ENCODE results near the gene SEZ6L2.
A peak's percentile ranks its signal among the peaks of the same experiment; 100 is the strongest.
"Not testable (repeated sequence)": the region's sequence is repeated elsewhere in the genome, so short reads cannot be mapped to it uniquely, and the experiment has no call there.

Gene SEZ6L2

GRCh38 chr16:29881050-29881449, 18.3 kb downstream of the SEZ6L2 start:
- no peak for DNase-seq

- no peak for DNase-seq
These were observed 21.2 kb downstream of the SEZ6L2 start for GRCh38 chr16:29878172-29878571.

GRCh38 chr16:29877266-29877961, 21.9 kb downstream of the SEZ6L2 start:
- no peak for DNase-seq

GRCh38 chr16:29876594-29877249, 22.6 kb downstream of the SEZ6L2 start:
- no peak for DNase-seq

- no peak for DNase-seq
These were observed 23.1 kb downstream of the SEZ6L2 start for GRCh38 chr16:29876217-29876593.

- no peak for DNase-seq
These were observed 24.1 kb downstream of the SEZ6L2 start for GRCh38 chr16:29875206-29875605.

GRCh38 chr16:29873319-29873718, 26.0 kb downstream of the SEZ6L2 start:
- no peak for DNase-seq

GRCh38 chr16:29871822-29872546, 27.4 kb downstream of the SEZ6L2 start:
- DNase-seq: no peak

- DNase-seq: not testable (repeated sequence)
These were observed 30.3 kb downstream of the SEZ6L2 start for GRCh38 chr16:29869067-29869466.

GRCh38 chr16:29868396-29869009, 30.8 kb downstream of the SEZ6L2 start:
- no peak for DNase-seq

- DNase-seq: no peak
These were observed 35.1 kb downstream of the SEZ6L2 start for GRCh38 chr16:29864205-29864604.

- no peak for DNase-seq
These were observed 35.7 kb downstream of the SEZ6L2 start for GRCh38 chr16:29863669-29863984.

- DNase-seq: peak; percentile 96
These were observed 36.3 kb downstream of the SEZ6L2 start, which contains the start of gene CDIPT for GRCh38 chr16:29862884-29863668. Gene CDIPT, minus strand, starts transcription at chr16:29863226. Its CDS starts 369 bp downstream, at chr16:29862857.

GRCh38 chr16:29862383-29862883, 36.9 kb downstream of the SEZ6L2 start:
- DNase-seq: no peak

- no peak for DNase-seq
These were observed 39.1 kb downstream of the SEZ6L2 start for GRCh38 chr16:29860218-29860617.

GRCh38 chr16:29858974-29859373, 40.4 kb downstream of the SEZ6L2 start:
- no peak for DNase-seq

- no peak for DNase-seq
These were observed 41.1 kb downstream of the SEZ6L2 start for GRCh38 chr16:29858149-29858849.

- DNase-seq: no peak
These were observed 42.1 kb downstream of the SEZ6L2 start for GRCh38 chr16:29857133-29857760.

GRCh38 chr16:29854520-29855100, 44.7 kb downstream of the SEZ6L2 start:
- no peak for DNase-seq

GRCh38 chr16:29852654-29853053, 46.7 kb downstream of the SEZ6L2 start:
- DNase-seq: no peak

- DNase-seq: no peak
These were observed 48.4 kb downstream of the SEZ6L2 start for GRCh38 chr16:29850998-29851397.

Measured in DMS79 (cell line).